ENCODE measurements around the gene FLT4.

GRCh38 chr5:180563994-180564393 is 85.4 kb downstream of the FLT4 start:
- TF ChIP-seq CTCF (CRISPR knock-in tag; IDR thresholded peaks at IDR 0.05) (no peak), ZNF281 (CRISPR knock-in tag; IDR thresholded peaks at IDR 0.05; ENCODE audit: borderline replicate concordance) (no peak), ARHGAP35 (CRISPR knock-in tag; IDR thresholded peaks at IDR 0.05; ENCODE audit: borderline replicate concordance) (no peak), MYPOP (CRISPR knock-in tag; IDR thresholded peaks at IDR 0.05) (no peak), BCL3 (CRISPR knock-in tag; IDR thresholded peaks at IDR 0.05) (no peak), FOXM1 (CRISPR knock-in tag; IDR thresholded peaks at IDR 0.05) (no peak), BRF2 (CRISPR knock-in tag; IDR thresholded peaks at IDR 0.05) (no peak), ZNF20 (CRISPR knock-in tag; IDR thresholded peaks at IDR 0.05) (no peak)
